HAP-1 (cell line): Measurements from ENCODE around the gene ACADM.
"Not testable (repeated sequence)": the region's sequence is repeated elsewhere in the genome, so short reads cannot be mapped to it uniquely, and the experiment has no call there.

ENCODE experiments used
- DNase-seq, 2 experiments: peaks; one replicate each; pipeline ENCODE4 v3.0.0-alpha.2; 2016 to 2020; ENCODE audit warnings: low spot score in 2 of 2
- H3K27me3 ChIP-seq: fragments of 250-450 bp; sonication (Bioruptor Pico); 2 replicates; pipeline ENCODE4 v1.5.1; 2020; ENCODE audit warnings: low read depth, mild to moderate bottlenecking, moderate library complexity
- H3K36me3 ChIP-seq: fragments of 250-450 bp; sonication (Bioruptor Pico); replicated peaks from 2 replicates; pipeline ENCODE4 v1.5.1; 2020; ENCODE audit warnings: mild to moderate bottlenecking
- H3K4me1 ChIP-seq: fragments of 250-450 bp; sonication (Bioruptor Pico); 2 replicates; pipeline ENCODE4 v1.5.1; 2020; ENCODE audit warnings: mild to moderate bottlenecking
- H3K4me3 ChIP-seq: fragments of 250-450 bp; sonication (Bioruptor Pico); 2 replicates; pipeline ENCODE4 v1.5.1; 2020; ENCODE audit warnings: mild to moderate bottlenecking, moderate library complexity
- H3K9me3 ChIP-seq: fragments of 250-450 bp; sonication (Bioruptor Pico); 2 replicates; pipeline ENCODE4 v1.5.1; 2020; ENCODE audit warnings: mild to moderate bottlenecking, moderate library complexity
- in situ Hi-C: fragments of 300-500 bp; cut with MboI; formaldehyde crosslinking; loops from 3 replicates; pipeline ENCODE4 v1.14.3; 2020; ENCODE audit warnings: low sequenced_read_pairs, inconsistent platforms, mixed read lengths

ACADM gene

DNA sequence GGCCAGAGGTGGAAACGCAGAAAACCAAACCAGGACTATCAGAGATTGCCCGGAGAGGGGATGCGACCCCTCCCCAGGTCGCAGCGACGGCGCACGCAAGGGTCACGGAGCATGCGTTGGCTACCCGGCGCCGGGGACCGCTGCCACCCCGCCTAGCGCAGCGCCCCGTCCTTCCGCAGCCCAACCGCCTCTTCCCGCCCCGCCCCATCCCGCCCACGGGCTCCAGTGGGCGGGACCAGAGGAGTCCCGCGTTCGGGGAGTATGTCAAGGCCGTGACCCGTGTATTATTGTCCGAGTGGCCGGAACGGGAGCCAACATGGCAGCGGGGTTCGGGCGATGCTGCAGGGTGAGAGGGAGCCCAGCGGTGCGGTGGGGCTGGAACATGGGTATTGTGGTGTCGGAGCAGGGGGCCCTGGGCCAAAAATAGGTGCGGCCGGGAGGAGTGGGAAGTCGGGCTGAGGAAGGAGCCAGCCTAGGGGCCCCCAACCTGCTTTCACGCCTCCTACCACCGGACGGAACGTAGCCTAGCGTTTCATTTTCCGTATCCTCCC lies at the start of gene ACADM:
ACADM (plus strand) TSS at position 238 of the 551 bp plus-strand sequence; CDS start at position 317, 79 bp downstream.
- H3K9me3 ChIP-seq, result no peaks in the 10 kb centered on the region
- no peaks in the 10 kb centered on the region for H3K27me3 ChIP-seq
- H3K4me1 ChIP-seq, result peaks cover 5% of the 10 kb centered on the region; the same call in 1 of the 2 replicates
- no peaks in the 10 kb centered on the region for H3K36me3 ChIP-seq
- in situ Hi-C loops, result loop anchor here (10.0 kb wide), 1 partner anchor 70 kb away; the partner anchor contains the start of gene MSH4
- H3K4me3 ChIP-seq, result peak within 1 kb of the TSS; percentile 79
- peak; percentile 77 to 87 for DNase-seq

DNA sequence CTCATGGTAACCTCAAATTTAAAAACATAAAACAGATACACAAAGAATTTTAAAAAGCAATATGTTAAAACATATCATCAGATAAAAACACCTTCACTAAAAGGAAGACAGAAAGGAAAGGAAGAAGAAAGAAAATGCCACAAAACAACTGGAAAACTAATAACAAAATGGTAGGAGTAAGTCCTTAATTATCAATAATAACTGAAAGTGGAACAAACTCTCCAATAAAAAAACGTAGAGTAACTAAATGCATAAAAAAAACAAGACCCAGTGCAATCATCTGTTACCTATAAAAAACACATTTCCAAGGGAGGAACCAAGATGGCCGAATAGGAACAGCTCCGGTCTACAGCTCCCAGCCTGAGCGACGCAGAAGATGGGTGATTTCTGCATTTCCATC lies 47.1 kb upstream of the ACADM start:
- no peak overlapping the region for H3K4me3 ChIP-seq
- in situ Hi-C loops, result no loop called here
- no peaks in the 10 kb centered on the region for H3K36me3 ChIP-seq
- H3K4me1 ChIP-seq, result no peaks in the 10 kb centered on the region
- no peak for DNase-seq
- H3K27me3 ChIP-seq, result no peaks in the 10 kb centered on the region
- H3K9me3 ChIP-seq, result no peaks in the 10 kb centered on the region

DNA sequence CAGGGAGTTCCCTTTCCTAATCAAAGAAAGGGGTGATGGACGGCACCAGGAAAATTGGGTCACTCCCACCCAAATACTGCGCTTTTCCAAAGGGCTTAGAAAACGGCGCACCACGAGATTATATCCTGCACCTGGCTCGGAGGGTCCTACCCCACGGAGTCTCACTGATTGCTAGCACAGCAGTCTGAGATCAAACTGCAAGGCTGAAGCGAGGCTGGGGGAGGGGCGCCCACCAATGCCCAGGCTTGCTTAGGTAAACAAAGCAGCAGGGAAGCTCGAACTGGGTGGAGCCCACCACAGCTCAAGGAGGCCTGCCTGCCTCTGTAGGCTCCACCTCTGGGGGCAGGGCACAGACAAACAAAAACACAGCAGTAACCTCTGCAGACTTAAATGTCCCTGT lies 46.5 kb upstream of the ACADM start:
- H3K4me1 ChIP-seq, H3K27me3 ChIP-seq, in situ Hi-C loops, H3K36me3 ChIP-seq, H3K4me3 ChIP-seq, H3K9me3 ChIP-seq: not testable (repeated sequence)
- peak in 1 of 2 experiments; percentile 19 for DNase-seq

DNA sequence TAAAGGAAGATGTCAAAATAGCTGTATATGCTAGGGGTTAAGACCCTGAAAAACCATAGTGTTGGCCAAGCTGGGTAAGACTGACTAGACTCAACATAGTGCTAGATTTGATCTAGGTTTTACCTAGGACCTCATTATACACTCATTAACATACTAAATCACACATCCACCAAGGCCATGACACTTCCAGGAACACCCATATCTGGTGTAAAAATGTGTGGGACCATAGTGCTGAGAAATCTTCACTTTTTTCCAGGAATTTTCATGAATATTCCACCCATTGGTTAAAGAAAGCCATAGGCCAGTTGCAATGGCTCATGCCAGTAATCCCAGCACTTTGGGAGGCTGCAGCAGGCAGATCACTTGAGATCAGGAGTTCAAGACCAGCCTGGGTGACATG lies 34.0 kb upstream of the ACADM start:
- H3K4me3 ChIP-seq, result no peak overlapping the region
- in situ Hi-C loops, result no loop called here

DNA sequence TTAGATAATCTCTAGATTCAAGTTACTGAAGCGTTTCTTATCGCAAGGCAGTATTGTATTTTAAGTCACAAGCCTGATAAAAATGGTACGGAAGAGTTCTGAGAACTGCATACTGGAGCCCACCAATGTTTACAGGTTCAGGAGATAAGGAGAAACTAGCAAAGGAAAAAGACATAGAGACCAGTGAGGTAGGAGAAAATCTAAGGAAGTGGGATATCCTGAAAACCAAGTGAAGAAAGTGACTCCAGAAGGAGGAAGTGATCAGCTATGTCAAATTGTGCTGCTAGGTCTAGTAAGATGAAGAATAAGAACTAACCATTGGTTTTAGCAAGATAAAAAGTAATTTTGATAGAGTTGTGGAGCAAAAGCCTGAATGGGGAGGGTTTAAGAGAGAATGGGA lies 31.0 kb upstream of the ACADM start:
- in situ Hi-C loops, result no loop called here
- DNase-seq, result no peak
- H3K4me1 ChIP-seq, result no peaks in the 10 kb centered on the region
- no peaks in the 10 kb centered on the region for H3K36me3 ChIP-seq
- H3K27me3 ChIP-seq, result peaks cover 6% of the 10 kb centered on the region; the same call in 1 of the 2 replicates
- H3K4me3 ChIP-seq, result no peak overlapping the region
- no peaks in the 10 kb centered on the region for H3K9me3 ChIP-seq

More for the DNA sequence above, 34.0 kb upstream of the ACADM start:
- Histone ChIP-seq H3K4me1 (no peaks in the 10 kb centered on the region), H3K36me3 (no peaks in the 10 kb centered on the region), H3K27me3 (peaks cover 6% of the 10 kb centered on the region; the same call in 1 of the 2 replicates), H3K9me3 (no peaks in the 10 kb centered on the region)
- no peak for DNase-seq

DNA sequence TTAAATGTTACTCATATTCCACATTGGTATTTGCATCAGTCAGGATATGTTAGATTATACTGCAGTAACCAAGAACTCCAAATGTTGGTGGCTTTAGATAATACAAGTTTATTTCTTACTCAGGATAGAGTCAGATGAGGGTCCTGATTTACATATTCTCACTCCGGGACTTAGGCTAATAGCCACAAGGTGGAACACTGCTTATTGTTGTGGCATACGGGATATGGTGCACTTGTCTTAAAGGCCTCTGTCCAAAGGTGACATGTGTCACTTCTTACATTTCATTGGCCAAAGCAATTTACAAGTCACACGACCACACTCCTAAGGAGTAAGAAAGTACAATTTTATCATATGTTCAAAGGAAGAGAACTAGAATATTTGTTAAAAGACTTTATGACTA lies 28.5 kb upstream of the ACADM start:
- DNase-seq, result no peak
- H3K9me3 ChIP-seq, result no peaks in the 10 kb centered on the region
- peaks cover 6% of the 10 kb centered on the region; the same call in 1 of the 2 replicates for H3K27me3 ChIP-seq
- H3K4me1 ChIP-seq, result no peaks in the 10 kb centered on the region
- no peaks in the 10 kb centered on the region for H3K36me3 ChIP-seq
- in situ Hi-C loops, result no loop called here
- no peak overlapping the region for H3K4me3 ChIP-seq

DNA sequence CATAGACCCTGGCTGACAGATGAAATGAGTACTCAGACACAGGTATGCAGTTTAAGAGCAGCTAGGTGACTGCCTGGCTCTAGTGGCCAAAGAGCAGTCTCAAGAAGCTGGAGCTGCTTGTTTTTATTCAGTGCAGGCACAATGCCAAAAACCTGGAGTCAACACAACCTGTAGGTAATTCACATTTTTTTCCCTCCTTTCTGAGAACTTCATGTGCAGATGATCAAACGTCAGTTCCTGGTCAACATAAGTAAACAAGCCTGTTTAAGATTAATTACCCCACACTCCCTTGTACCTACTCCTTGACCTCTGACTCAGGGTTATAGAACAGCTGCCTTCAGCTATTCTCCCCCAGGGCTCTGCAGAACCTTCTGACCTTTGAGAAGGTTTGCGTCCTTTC lies 17.3 kb upstream of the ACADM start:
- H3K4me1 ChIP-seq, result no peaks in the 10 kb centered on the region
- in situ Hi-C loops, result no loop called here

DNA sequence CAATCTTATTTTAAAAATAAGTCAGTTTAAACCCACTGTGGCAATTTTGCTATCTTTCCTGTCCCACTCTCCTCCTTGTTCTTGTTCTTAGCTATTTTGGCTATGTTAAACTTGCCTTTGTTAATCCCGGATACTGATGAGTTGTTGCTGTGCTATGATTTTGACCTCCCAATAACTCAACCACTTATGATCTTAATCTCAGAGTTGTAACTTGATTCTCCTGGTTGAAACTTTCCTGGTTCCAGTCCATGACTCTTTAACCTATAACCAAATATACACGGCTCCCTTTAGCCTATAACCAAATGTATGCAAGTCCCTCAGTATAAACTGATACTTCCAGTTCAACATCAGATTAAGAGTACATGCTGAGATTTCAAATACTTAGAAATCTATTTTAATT lies 15.6 kb upstream of the ACADM start:
- DNase-seq, result no peak
- Histone ChIP-seq H3K4me3 (no peak overlapping the region), H3K36me3 (no peaks in the 10 kb centered on the region), H3K4me1 (no peaks in the 10 kb centered on the region), H3K9me3 (no peaks in the 10 kb centered on the region), H3K27me3 (no peaks in the 10 kb centered on the region)
- in situ Hi-C loops, result no loop called here

More for the DNA sequence above, 17.3 kb upstream of the ACADM start:
- no peak for DNase-seq
- H3K27me3 ChIP-seq, result no peaks in the 10 kb centered on the region
- H3K36me3 ChIP-seq, result no peaks in the 10 kb centered on the region
- no peak overlapping the region for H3K4me3 ChIP-seq
- H3K9me3 ChIP-seq, result no peaks in the 10 kb centered on the region

DNA sequence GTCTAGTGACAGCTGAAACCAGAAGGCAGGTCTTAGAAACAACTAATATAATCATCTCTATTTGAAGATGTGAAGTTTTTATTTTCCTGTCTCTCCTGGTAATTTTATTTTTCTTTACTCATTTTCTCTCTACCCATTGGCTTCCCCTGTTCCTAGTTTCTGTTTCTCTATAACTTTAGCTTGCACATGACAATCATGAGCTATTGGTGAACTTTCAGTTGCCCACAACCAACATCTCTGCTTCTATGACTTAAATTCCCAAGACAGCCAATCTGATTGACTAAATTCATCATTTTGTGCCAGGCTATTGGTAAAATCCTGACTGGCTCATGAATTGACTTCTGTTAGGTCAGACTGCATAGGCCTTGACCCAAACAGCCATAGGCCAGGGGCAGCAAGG lies 13.7 kb upstream of the ACADM start:
- in situ Hi-C loops, result no loop called here
- DNase-seq, result no peak

DNA sequence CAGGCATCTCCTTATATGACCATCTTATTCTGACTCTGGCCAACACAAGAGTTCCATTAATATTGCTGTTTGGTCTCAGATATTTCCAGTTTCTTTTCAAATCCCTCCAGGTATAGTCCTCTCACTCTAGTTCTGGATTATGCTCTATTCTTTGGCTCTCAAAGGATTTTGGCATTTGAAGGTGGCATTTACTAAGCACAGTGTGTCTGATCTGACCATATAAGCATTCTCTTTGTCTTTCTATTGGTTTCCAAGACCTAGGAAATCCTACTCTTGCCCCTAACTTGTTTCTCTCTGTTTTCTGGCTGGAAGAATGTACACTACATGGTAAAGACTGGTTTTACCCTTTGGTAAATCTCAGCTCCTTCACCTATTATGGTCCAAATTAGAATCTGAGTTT lies 12.7 kb upstream of the ACADM start:
- Histone ChIP-seq H3K27me3 (no peaks in the 10 kb centered on the region), H3K4me1 (no peaks in the 10 kb centered on the region), H3K9me3 (no peaks in the 10 kb centered on the region), H3K36me3 (no peaks in the 10 kb centered on the region), H3K4me3 (no peak overlapping the region)
- in situ Hi-C loops, result no loop called here
- no peak for DNase-seq

More for the DNA sequence above, 13.7 kb upstream of the ACADM start:
- Histone ChIP-seq H3K4me1 (no peaks in the 10 kb centered on the region), H3K9me3 (no peaks in the 10 kb centered on the region), H3K4me3 (no peak overlapping the region), H3K36me3 (no peaks in the 10 kb centered on the region), H3K27me3 (no peaks in the 10 kb centered on the region)

DNA sequence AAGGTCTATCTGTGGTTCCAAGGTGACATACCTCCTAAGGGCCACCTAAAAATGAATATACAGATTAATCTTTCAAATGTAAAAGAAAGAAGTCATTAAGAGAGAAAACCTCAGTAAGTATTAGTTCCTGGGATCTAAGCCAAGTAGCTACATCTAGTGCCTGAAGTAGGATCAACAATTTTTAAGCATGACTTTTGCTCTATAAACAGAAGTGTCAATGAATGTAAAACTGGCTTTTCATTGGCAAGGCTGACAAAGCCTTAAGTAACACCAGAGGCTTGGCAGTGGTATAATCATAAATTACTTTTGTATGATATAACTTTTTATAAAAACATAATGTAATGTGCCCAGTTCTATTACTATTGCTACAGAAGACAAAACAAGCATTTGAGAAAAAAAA lies 12.2 kb upstream of the ACADM start:
- H3K4me1 ChIP-seq, result no peaks in the 10 kb centered on the region
- in situ Hi-C loops, result no loop called here
- H3K36me3 ChIP-seq, result no peaks in the 10 kb centered on the region
- no peak for DNase-seq
- H3K27me3 ChIP-seq, result no peaks in the 10 kb centered on the region
- H3K4me3 ChIP-seq, result no peak overlapping the region
- no peaks in the 10 kb centered on the region for H3K9me3 ChIP-seq

DNA sequence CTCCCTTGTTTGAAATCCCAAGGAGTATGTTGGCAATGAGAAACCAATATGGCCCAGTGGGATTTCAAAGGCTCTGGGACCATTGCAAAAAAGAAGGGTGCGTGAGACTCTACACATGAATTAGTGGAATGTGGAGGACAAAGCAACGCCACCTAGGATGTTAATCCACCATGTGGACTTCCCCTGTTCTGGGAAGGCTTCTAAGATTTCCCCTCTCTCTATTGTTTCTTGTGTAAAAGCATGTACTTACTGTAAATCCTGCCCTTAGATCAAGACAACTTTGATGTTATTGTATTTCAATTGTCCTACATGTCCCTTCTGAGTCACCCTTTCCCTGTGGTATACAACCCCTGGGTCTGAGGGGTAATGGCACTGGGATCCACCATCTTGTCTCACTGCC lies 4.7 kb upstream of the ACADM start:
- H3K36me3 ChIP-seq, result no peaks in the 10 kb centered on the region
- no peaks in the 10 kb centered on the region for H3K27me3 ChIP-seq
- H3K9me3 ChIP-seq, result no peaks in the 10 kb centered on the region
- in situ Hi-C loops, result loop anchor here (10.0 kb wide), 1 partner anchor 75 kb away; the partner anchor contains the start of gene MSH4
- H3K4me3 ChIP-seq, result no peak overlapping the region
- H3K4me1 ChIP-seq, result peaks cover 5% of the 10 kb centered on the region; the same call in 1 of the 2 replicates
- DNase-seq, result no peak

DNA sequence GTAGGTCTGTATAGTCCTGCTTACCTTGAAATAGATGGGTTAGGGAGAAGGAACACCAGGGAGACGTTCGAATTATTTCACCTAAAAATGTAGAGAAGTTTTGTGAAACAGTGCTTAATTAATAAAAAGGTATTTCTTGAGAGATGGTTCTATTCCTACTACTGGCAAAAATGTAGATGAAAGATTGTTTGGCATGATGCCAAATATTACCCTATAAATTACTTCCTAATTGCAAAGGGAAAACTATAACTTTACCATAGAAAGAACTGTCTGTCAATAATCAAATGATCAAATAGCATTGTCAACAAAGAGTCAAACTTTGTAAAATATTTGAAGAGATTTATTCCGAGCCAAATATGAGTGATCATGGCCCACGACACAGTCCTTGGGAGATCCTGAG lies 4.2 kb upstream of the ACADM start:
- Histone ChIP-seq H3K27me3 (no peaks in the 10 kb centered on the region), H3K9me3 (no peaks in the 10 kb centered on the region), H3K36me3 (no peaks in the 10 kb centered on the region), H3K4me3 (no peak overlapping the region), H3K4me1 (peaks cover 5% of the 10 kb centered on the region; the same call in 1 of the 2 replicates)
- in situ Hi-C loops, result loop anchor here (10.0 kb wide), 1 partner anchor 74 kb away; the partner anchor contains the start of gene MSH4
- no peak for DNase-seq

DNA sequence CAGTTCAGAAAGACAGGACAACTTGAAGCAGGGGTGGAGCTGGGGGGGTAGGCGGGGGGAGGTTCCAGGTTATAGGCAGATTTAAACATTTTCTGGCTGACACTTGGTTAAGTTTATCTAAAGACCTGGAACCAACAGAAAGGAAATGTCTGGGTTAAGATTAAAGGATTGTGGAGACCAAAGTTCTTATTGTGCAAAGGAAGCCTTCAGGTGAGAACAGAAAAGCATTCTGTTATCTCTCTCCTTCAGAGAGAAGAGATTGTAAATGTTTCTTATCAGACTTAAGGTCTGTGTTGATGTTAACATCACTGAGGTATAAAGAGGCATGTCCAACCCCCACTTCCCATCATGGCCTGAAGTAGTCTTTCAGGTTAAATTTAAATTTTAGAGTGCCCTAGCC lies 3.7 kb upstream of the ACADM start:
- in situ Hi-C loops, result loop anchor here (10.0 kb wide), 1 partner anchor 74 kb away; the partner anchor contains the start of gene MSH4

More for the DNA sequence above, 3.7 kb upstream of the ACADM start:
- Histone ChIP-seq H3K36me3 (no peaks in the 10 kb centered on the region), H3K4me3 (no peak overlapping the region), H3K27me3 (no peaks in the 10 kb centered on the region), H3K9me3 (no peaks in the 10 kb centered on the region), H3K4me1 (peaks cover 5% of the 10 kb centered on the region; the same call in 1 of the 2 replicates)
- DNase-seq, result no peak
